Osteoblast (primary cell): ENCODE measurements around the gene CAMK1G. TPM values are rescaled to one million over a fixed set of nuclear protein-coding genes. Genes with fewer than 3 reads are reported as not detected.

Experiments used
- DNase-seq: peaks from one replicate; pipeline ENCODE4 v3.0.0; 2011; ENCODE audit warnings: low spot score, mixed read lengths; ENCODE audit not compliant: insufficient read length; ENCODE audit errors: missing footprints
- H2AFZ ChIP-seq: 2 replicates; pipeline ENCODE4 v1.6.0; 2011; ENCODE audit warnings: mild to moderate bottlenecking, low read length
- H3K27ac ChIP-seq: 2 replicates; pipeline ENCODE4 v1.5.1; 2011; ENCODE audit warnings: mild to moderate bottlenecking, low read depth, low read length, moderate library complexity
- H3K27me3 ChIP-seq: 2 replicates; pipeline ENCODE4 v1.6.0; 2012; ENCODE audit warnings: mild to moderate bottlenecking, control low read depth, inconsistent platforms, low read length, moderate library complexity; ENCODE audit not compliant: insufficient read depth
- H3K36me3 ChIP-seq: 2 replicates; pipeline ENCODE4 v1.5.1; 2011; ENCODE audit warnings: mild to moderate bottlenecking, low read length, control low read depth, moderate library complexity; ENCODE audit not compliant: insufficient read depth
- H3K4me1 ChIP-seq: 2 replicates; pipeline ENCODE4 v1.5.1; 2011; ENCODE audit warnings: mild to moderate bottlenecking, low read length, control low read depth, moderate library complexity; ENCODE audit not compliant: insufficient read depth
- H3K4me2 ChIP-seq: 2 replicates; pipeline ENCODE4 v1.6.0; 2011; ENCODE audit warnings: mild to moderate bottlenecking, low read length; ENCODE audit not compliant: insufficient read depth
- H3K4me3 ChIP-seq: fragments of 200-600 bp; sonication (generic); 3 replicates; pipeline ENCODE4 v1.5.1; 2012; ENCODE audit warnings: mild to moderate bottlenecking, low read length, inconsistent platforms; ENCODE audit not compliant: insufficient read depth
- H3K79me2 ChIP-seq: 2 replicates; pipeline ENCODE4 v1.6.0; 2012; ENCODE audit warnings: mild to moderate bottlenecking, low read length, control low read depth, inconsistent platforms; ENCODE audit not compliant: insufficient read depth
- H3K9me3 ChIP-seq: 2 replicates; pipeline ENCODE4 v1.5.1; 2011; ENCODE audit warnings: low read depth, low read length, control low read depth
- H4K20me1 ChIP-seq: 2 replicates; pipeline ENCODE4 v1.6.0; 2012; ENCODE audit warnings: mild to moderate bottlenecking, low read length, control low read depth; ENCODE audit not compliant: insufficient read depth
- CTCF ChIP-seq: IDR thresholded peaks from 2 replicates; pipeline ENCODE4 v1.5.1; 2011; ENCODE audit warnings: mild to moderate bottlenecking, low read depth, low read length, moderate library complexity; ENCODE audit errors: extremely low read depth
- total RNA-seq: library from RNA; depleted of rRNA; stranded (reverse); fragments of >200 nt; gene quantifications from 2 replicates; pipeline ENCODE4 v1.2.3, GENCODE V29; 2012

Gene CAMK1G
- total RNA-seq, 1 donor = 0.72 TPM

- Histone ChIP-seq H4K20me1 (no peaks in the 10 kb centered on the region), H3K36me3 (no peaks in the 10 kb centered on the region), H3K9me3 (no peaks in the 10 kb centered on the region), H3K4me3 (no peak overlapping the region), H3K27ac (no peak overlapping the region), H3K27me3 (no peaks in the 10 kb centered on the region), H3K4me1 (no peaks in the 10 kb centered on the region), H3K4me2 (no peak overlapping the region), H3K79me2 (no peaks in the 10 kb centered on the region), H2AFZ (no peak overlapping the region)
- DNase-seq = no peak
- no peak for TF ChIP-seq CTCF
These were observed 29.3 kb downstream of the CAMK1G start for GRCh38 chr1:209612646-209613399.

GRCh38 chr1:209613400-209614150 lies 30.1 kb downstream of the CAMK1G start:
- Histone ChIP-seq H3K36me3 (no peaks in the 10 kb centered on the region), H2AFZ (no peak overlapping the region), H3K27me3 (no peaks in the 10 kb centered on the region), H4K20me1 (no peaks in the 10 kb centered on the region), H3K4me3 (no peak overlapping the region), H3K27ac (no peak overlapping the region), H3K4me1 (peaks cover 7% of the 10 kb centered on the region), H3K79me2 (no peaks in the 10 kb centered on the region), H3K4me2 (no peak overlapping the region), H3K9me3 (no peaks in the 10 kb centered on the region)
- TF ChIP-seq CTCF = no peak
- DNase-seq = no peak

- no peaks in the 10 kb centered on the region for H4K20me1 ChIP-seq
- DNase-seq = no peak
- no peaks in the 10 kb centered on the region for H3K27me3 ChIP-seq
- H3K27ac ChIP-seq = no peak overlapping the region
- no peaks in the 10 kb centered on the region for H3K9me3 ChIP-seq
- no peaks in the 10 kb centered on the region for H3K79me2 ChIP-seq
- no peak for TF ChIP-seq CTCF
- no peak overlapping the region for H3K4me3 ChIP-seq
- peaks cover 12% of the 10 kb centered on the region for H3K4me1 ChIP-seq
- H3K4me2 ChIP-seq = no peak overlapping the region
- H3K36me3 ChIP-seq = no peaks in the 10 kb centered on the region
- no peak overlapping the region for H2AFZ ChIP-seq
These were observed 30.6 kb downstream of the CAMK1G start for GRCh38 chr1:209614151-209614420.

GRCh38 chr1:209614906-209615305 lies 31.4 kb downstream of the CAMK1G start:
- no peak for DNase-seq
- H3K4me1 ChIP-seq = peaks cover 15% of the 10 kb centered on the region
- H3K9me3 ChIP-seq = no peaks in the 10 kb centered on the region
- no peak overlapping the region for H2AFZ ChIP-seq
- H3K79me2 ChIP-seq = no peaks in the 10 kb centered on the region
- no peak overlapping the region for H3K4me2 ChIP-seq
- H3K36me3 ChIP-seq = no peaks in the 10 kb centered on the region
- H3K4me3 ChIP-seq = no peak overlapping the region
- TF ChIP-seq CTCF = no peak
- H3K27ac ChIP-seq = no peak overlapping the region
- H4K20me1 ChIP-seq = no peaks in the 10 kb centered on the region
- H3K27me3 ChIP-seq = no peaks in the 10 kb centered on the region
